Measurements from ENCODE around the gene RRP8. TPM values are rescaled to one million over a fixed set of nuclear protein-coding genes. Genes with fewer than 3 reads are reported as not detected.

Gene RRP8
- total RNA-seq, 1 donor from 2014 or later: 23.9 TPM

DNA sequence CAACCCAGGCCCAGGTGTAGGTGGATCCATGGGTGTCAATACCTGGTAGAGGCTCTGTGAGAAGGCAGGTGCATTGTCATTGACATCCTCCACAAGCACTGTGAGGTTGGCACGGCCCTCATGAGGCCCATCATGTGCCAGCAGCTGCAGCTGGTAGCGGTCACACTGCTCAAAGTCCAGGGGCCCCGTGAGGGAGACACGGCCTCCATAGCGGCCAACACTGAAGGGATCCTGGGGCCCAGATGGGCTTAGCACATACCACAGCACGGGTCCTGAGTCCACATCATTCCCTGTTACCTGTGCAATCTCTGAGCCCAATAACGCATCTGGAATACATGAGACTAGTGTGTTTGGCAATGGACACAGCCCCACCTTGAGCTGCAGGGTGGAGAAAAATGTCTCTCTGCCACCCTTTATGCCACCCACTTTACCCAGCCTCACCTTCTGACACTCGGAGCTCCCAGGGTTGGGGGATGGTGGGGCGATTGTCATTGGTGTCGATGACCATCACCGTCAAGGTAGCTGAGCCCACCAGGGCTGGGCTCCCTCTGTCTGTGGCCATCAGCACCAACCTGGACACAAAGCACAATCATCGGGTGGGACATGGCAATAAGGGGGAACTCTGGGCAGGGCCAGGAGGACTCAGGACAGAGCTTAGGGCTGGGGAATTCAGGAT, 21.9 kb upstream of the RRP8 start:
- H3K4me1 ChIP-seq (ENCODE audit: insufficient read depth, low read length): no peaks in the 10 kb centered on the region
- Mint-ChIP-seq H3K36me3 (ENCODE audit: low read depth, unreplicated experiment) (peaks cover 5% of the 10 kb centered on the region), H3K9me3 (ENCODE audit: unreplicated experiment) (no peaks in the 10 kb centered on the region), H3K4me1 (ENCODE audit: low read depth, unreplicated experiment) (no peaks in the 10 kb centered on the region), H3K27me3 (ENCODE audit: low read depth, unreplicated experiment) (peaks cover 34% of the 10 kb centered on the region), H3K27ac (ENCODE audit: unreplicated experiment) (no peak overlapping the region), H3K4me3 (ENCODE audit: unreplicated experiment) (no peak overlapping the region)
- H3K9me3 ChIP-seq (ENCODE audit: insufficient read depth, low read depth, low read length): no peaks in the 10 kb centered on the region
- no peak for TF ChIP-seq EZH2 (IDR thresholded peaks at IDR 0.05; ENCODE audit: insufficient read depth, low read length)
- no peak for TF ChIP-seq CTCF (IDR thresholded peaks at IDR 0.05; ENCODE audit: insufficient read depth, low read depth, low read length)
- no peaks in the 10 kb centered on the region for H4K20me1 ChIP-seq (ENCODE audit: insufficient read depth, low read length)
- no peak overlapping the region for H3K4me3 ChIP-seq (ENCODE audit: insufficient read depth, low read depth, low read length)
- H3K27ac ChIP-seq (ENCODE audit: low read depth, low read length): no peak overlapping the region
- no peak overlapping the region for H2AFZ ChIP-seq (ENCODE audit: low read depth, low read length)
- FAIRE-seq: no peak
- no peak overlapping the region for H3K4me2 ChIP-seq (ENCODE audit: low read length)
- no peaks in the 10 kb centered on the region for H3K79me2 ChIP-seq (ENCODE audit: insufficient read depth, low read length)
- no peak overlapping the region for H3K9ac ChIP-seq (ENCODE audit: low read length)
- no peaks in the 10 kb centered on the region for H3K27me3 ChIP-seq (ENCODE audit: insufficient read depth, low read length)
- no peak for DNase-seq (ENCODE audit: low read depth)
- no peaks in the 10 kb centered on the region for H3K36me3 ChIP-seq (ENCODE audit: insufficient read depth, low read length)

GRCh38 chr11:6623391-6624363, 20.3 kb upstream of the RRP8 start:
- no peak for DNase-seq (ENCODE audit: low read depth)

More at GRCh38 chr11:6623391-6624363, 20.3 kb upstream of the RRP8 start:
- TF ChIP-seq CTCF (IDR thresholded peaks at IDR 0.05; ENCODE audit: insufficient read depth, low read depth, low read length) (no peak), EZH2 (IDR thresholded peaks at IDR 0.05; ENCODE audit: insufficient read depth, low read length) (peak; percentile 7)
- Histone ChIP-seq H3K4me1 (ENCODE audit: insufficient read depth, low read length) (peaks cover 3% of the 10 kb centered on the region), H4K20me1 (ENCODE audit: insufficient read depth, low read length) (no peaks in the 10 kb centered on the region), H3K9me3 (ENCODE audit: insufficient read depth, low read depth, low read length) (no peaks in the 10 kb centered on the region), H3K27ac (ENCODE audit: low read depth, low read length) (no peak overlapping the region), H3K27me3 (ENCODE audit: insufficient read depth, low read length) (no peaks in the 10 kb centered on the region), H3K4me2 (ENCODE audit: low read length) (no peak overlapping the region), H2AFZ (ENCODE audit: low read depth, low read length) (no peak overlapping the region), H3K36me3 (ENCODE audit: insufficient read depth, low read length) (no peaks in the 10 kb centered on the region), H3K9ac (ENCODE audit: low read length) (no peak overlapping the region), H3K79me2 (ENCODE audit: insufficient read depth, low read length) (peaks cover 5% of the 10 kb centered on the region), H3K4me3 (ENCODE audit: insufficient read depth, low read depth, low read length) (no peak overlapping the region)
- H3K4me1 Mint-ChIP-seq (ENCODE audit: low read depth, unreplicated experiment): no peaks in the 10 kb centered on the region
- H3K36me3 Mint-ChIP-seq (ENCODE audit: low read depth, unreplicated experiment): peaks cover 3% of the 10 kb centered on the region
- H3K4me3 Mint-ChIP-seq (ENCODE audit: unreplicated experiment): no peak overlapping the region
- no peak for FAIRE-seq
- H3K27me3 Mint-ChIP-seq (ENCODE audit: low read depth, unreplicated experiment): peaks cover 22% of the 10 kb centered on the region
- no peaks in the 10 kb centered on the region for H3K9me3 Mint-ChIP-seq (ENCODE audit: unreplicated experiment)
- no peak overlapping the region for H3K27ac Mint-ChIP-seq (ENCODE audit: unreplicated experiment)
